ENCODE measurements around the gene LRSAM1. TPM values are rescaled to one million over a fixed set of nuclear protein-coding genes. Genes with fewer than 3 reads are reported as not detected.

The LRSAM1 gene
- 35.4 TPM for total RNA-seq
- long read RNA-seq, transcript LRSAM1-201 (26 exons, 3,146 nt), result major isoform, 124 of 211 reads
- long read RNA-seq, transcript LRSAM1-202 (25 exons, 3,376 nt), result minor isoform, 50 of 211 reads
- long read RNA-seq, partial matches to known transcripts, result 15 of 211 reads
- long read RNA-seq, other reads (novel, unspliced or antisense), result 22 of 211 reads

GRCh38 chr9:127450830-127451607 is at the start of gene LRSAM1, which contains the start of gene RPL12:
Gene LRSAM1, plus strand, starts transcription at chr9:127451510. Its CDS starts 3,018 bp downstream, at chr9:127454528.
Gene RPL12, minus strand, starts transcription at chr9:127451406. Its CDS starts 89 bp downstream, at chr9:127451317.
- H3K4me1 ChIP-seq, result peaks cover 78% of the 10 kb centered on the region
- peak; percentile 97 for DNase-seq
- no peaks in the 10 kb centered on the region for H3K9me3 ChIP-seq (replicated peaks)
- peaks cover 50% of the 10 kb centered on the region for H3K36me3 ChIP-seq
- peak within 1 kb of the TSS; percentile 98 for H3K27ac ChIP-seq (replicated peaks)
- intact Hi-C loops (cut with micrococcal nuclease), result no loop called here
- no peaks in the 10 kb centered on the region for H3K27me3 ChIP-seq (ENCODE audit: low read depth)
- TF ChIP-seq, protein P1, sequence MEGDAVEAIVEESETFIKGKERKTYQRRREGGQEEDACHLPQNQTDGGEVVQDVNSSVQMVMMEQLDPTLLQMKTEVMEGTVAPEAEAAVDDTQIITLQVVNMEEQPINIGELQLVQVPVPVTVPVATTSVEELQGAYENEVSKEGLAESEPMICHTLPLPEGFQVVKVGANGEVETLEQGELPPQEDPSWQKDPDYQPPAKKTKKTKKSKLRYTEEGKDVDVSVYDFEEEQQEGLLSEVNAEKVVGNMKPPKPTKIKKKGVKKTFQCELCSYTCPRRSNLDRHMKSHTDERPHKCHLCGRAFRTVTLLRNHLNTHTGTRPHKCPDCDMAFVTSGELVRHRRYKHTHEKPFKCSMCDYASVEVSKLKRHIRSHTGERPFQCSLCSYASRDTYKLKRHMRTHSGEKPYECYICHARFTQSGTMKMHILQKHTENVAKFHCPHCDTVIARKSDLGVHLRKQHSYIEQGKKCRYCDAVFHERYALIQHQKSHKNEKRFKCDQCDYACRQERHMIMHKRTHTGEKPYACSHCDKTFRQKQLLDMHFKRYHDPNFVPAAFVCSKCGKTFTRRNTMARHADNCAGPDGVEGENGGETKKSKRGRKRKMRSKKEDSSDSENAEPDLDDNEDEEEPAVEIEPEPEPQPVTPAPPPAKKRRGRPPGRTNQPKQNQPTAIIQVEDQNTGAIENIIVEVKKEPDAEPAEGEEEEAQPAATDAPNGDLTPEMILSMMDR (IDR thresholded peaks at IDR 0.05; ENCODE audit: borderline replicate concordance), result no peak
- peak within 1 kb of the TSS; percentile 83 for H3K4me3 ChIP-seq

GRCh38 chr9:127402401-127403090 is 48.8 kb upstream of the LRSAM1 start:
- Histone ChIP-seq H3K9me3 (replicated peaks) (no peaks in the 10 kb centered on the region), H3K36me3 (peaks cover 58% of the 10 kb centered on the region), H3K4me3 (no peak overlapping the region), H3K27me3 (ENCODE audit: low read depth) (no peaks in the 10 kb centered on the region), H3K27ac (replicated peaks) (no peak overlapping the region), H3K4me1 (peaks cover 33% of the 10 kb centered on the region)
- TF ChIP-seq, protein P1 (IDR thresholded peaks at IDR 0.05; ENCODE audit: borderline replicate concordance), result no peak
- intact Hi-C loops (cut with micrococcal nuclease), result no loop called here
- no peak for DNase-seq

DNA sequence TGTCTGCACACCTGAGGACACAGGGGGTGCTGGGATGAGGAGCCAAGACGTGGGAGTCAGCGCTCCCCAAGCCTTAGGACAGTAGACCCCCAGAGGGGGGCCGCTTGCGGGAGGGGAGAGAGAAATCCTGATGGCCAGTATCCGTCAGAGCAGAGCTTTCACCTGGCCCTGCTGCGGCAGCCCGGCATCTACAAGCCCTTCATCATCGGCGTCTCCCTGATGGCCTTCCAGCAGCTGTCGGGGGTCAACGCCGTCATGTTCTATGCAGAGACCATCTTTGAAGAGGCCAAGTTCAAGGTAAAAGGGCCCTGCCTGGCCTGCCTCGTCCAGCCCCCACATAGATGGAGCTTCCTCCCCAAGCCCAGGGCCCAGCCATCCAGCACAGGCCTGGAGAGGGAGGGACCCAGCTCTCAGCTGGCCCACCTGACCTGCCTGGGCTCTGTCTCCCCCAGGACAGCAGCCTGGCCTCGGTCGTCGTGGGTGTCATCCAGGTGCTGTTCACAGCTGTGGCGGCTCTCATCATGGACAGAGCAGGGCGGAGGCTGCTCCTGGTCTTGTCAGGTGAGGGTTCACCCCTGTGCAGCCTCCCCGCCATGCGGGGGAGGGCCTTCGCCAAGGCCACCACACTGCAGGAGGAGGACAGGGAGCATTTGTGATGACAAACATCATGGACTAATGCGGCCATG is 47.7 kb upstream of the LRSAM1 start:
- Histone ChIP-seq H3K9me3 (replicated peaks) (no peaks in the 10 kb centered on the region), H3K36me3 (peaks cover 61% of the 10 kb centered on the region), H3K27ac (replicated peaks) (no peak overlapping the region), H3K27me3 (ENCODE audit: low read depth) (no peaks in the 10 kb centered on the region), H3K4me1 (peaks cover 27% of the 10 kb centered on the region), H3K4me3 (no peak overlapping the region)
- no peak for DNase-seq
- TF ChIP-seq, protein P1 (IDR thresholded peaks at IDR 0.05; ENCODE audit: borderline replicate concordance), result no peak
- intact Hi-C loops (cut with micrococcal nuclease), result no loop called here

DNA sequence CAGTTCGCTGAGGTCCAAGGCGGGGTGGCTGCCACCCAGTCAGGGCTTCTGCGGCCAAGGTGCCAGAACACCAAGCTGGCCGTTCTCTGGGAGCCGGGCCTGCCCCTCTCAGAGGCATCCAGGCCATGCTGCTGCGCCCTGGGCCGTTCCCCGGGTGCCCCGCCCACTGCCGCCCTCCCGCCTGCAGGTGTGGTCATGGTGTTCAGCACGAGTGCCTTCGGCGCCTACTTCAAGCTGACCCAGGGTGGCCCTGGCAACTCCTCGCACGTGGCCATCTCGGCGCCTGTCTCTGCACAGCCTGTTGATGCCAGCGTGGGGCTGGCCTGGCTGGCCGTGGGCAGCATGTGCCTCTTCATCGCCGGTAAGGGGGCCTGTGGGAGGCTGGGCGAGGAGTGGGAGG is 46.7 kb upstream of the LRSAM1 start:
- peaks cover 21% of the 10 kb centered on the region for H3K4me1 ChIP-seq
- H3K36me3 ChIP-seq, result peaks cover 60% of the 10 kb centered on the region
- H3K27ac ChIP-seq (replicated peaks), result no peak overlapping the region
- H3K9me3 ChIP-seq (replicated peaks), result no peaks in the 10 kb centered on the region
- DNase-seq, result no peak
- H3K27me3 ChIP-seq (ENCODE audit: low read depth), result no peaks in the 10 kb centered on the region
- no peak overlapping the region for H3K4me3 ChIP-seq
- TF ChIP-seq, protein P1 (IDR thresholded peaks at IDR 0.05; ENCODE audit: borderline replicate concordance), result no peak
- intact Hi-C loops (cut with micrococcal nuclease), result no loop called here

Measured in left ventricle myocardium inferior (tissue), 1 donor.